WTC11 (cell line): Measurements from ENCODE around the gene MBP.

Experiments used
- CTCF ChIP-seq: fragments of 200-600 bp; IDR thresholded peaks from 2 replicates; pipeline ENCODE4 v1.8.0; 2022; ENCODE audit warnings: antibody characterized with exemption
- FOXJ3 ChIP-seq: sonication (generic); formaldehyde crosslinking; IDR thresholded peaks from 2 replicates; pipeline ENCODE4 v1.9.0; 2021; ENCODE audit warnings: missing genetic modification reagents, mild to moderate bottlenecking, borderline replicate concordance
- IRF2 ChIP-seq: sonication (generic); formaldehyde crosslinking; IDR thresholded peaks from 2 replicates; pipeline ENCODE4 v1.8.0; 2022; ENCODE audit warnings: low read depth, missing genetic modification reagents, borderline replicate concordance
- JUN ChIP-seq: sonication (generic); formaldehyde crosslinking; IDR thresholded peaks from 2 replicates; pipeline ENCODE4 v1.8.0; 2023; ENCODE audit warnings: mild to moderate bottlenecking, missing genetic modification reagents
- SP1 ChIP-seq: sonication (generic); formaldehyde crosslinking; conservative IDR thresholded peaks from 2 replicates; pipeline ENCODE4 v1.8.1; 2022; ENCODE audit warnings: missing genetic modification reagents

DNA sequence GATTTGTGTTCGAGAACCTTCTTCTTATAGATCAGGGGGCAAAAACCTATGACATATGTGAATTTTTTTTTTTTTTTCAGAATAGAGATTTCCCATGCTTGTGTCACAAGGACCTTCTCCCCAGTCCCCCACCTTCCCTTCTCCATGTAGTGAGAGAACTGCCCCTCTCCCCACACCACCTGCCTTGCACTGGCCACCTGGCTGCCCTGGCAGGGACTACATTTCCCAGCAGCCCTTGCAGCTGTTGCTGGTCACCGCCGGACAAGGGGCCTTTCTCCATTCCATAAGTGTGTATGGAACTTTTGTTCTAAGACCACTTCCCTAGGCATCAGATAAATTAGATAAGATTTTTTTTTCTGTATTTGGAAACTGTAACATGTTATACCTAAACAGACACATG is 22.2 kb downstream of the MBP start:
- no peak for TF ChIP-seq CTCF
- no peak for TF ChIP-seq JUN
- TF ChIP-seq SP1 (CRISPR knock-in tag): no peak
- no peak for TF ChIP-seq IRF2 (CRISPR knock-in tag)
- no peak for TF ChIP-seq FOXJ3 (CRISPR knock-in tag)
